Activated T-cell treated with anti-CD3 and anti-CD28 coated beads for 24 hours (primary cell): ENCODE data around the gene RELN.

Source experiments
- DNase-seq: peaks from one replicate; pipeline ENCODE4 v3.0.0-alpha.2; 2020; ENCODE audit warnings: low read depth

Gene RELN

DNA sequence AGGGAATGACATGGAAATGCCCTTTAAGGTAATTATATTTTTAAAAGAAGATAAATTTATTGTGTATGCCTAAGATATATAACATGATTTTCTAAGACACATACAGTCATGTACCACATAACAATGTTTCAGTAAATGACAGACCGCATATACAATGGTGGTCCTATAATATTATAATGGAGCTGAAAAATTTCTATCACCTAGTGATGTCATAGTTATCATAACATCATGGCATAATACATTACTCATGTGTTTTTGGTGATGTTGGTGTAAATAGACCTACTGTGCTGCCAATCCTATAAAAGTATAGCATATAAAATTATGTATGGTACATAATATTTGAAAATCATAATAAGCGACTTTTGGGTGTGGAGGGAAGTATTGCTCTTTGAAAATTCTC is 306.1 kb downstream of the RELN start:
- no peak for DNase-seq

DNA sequence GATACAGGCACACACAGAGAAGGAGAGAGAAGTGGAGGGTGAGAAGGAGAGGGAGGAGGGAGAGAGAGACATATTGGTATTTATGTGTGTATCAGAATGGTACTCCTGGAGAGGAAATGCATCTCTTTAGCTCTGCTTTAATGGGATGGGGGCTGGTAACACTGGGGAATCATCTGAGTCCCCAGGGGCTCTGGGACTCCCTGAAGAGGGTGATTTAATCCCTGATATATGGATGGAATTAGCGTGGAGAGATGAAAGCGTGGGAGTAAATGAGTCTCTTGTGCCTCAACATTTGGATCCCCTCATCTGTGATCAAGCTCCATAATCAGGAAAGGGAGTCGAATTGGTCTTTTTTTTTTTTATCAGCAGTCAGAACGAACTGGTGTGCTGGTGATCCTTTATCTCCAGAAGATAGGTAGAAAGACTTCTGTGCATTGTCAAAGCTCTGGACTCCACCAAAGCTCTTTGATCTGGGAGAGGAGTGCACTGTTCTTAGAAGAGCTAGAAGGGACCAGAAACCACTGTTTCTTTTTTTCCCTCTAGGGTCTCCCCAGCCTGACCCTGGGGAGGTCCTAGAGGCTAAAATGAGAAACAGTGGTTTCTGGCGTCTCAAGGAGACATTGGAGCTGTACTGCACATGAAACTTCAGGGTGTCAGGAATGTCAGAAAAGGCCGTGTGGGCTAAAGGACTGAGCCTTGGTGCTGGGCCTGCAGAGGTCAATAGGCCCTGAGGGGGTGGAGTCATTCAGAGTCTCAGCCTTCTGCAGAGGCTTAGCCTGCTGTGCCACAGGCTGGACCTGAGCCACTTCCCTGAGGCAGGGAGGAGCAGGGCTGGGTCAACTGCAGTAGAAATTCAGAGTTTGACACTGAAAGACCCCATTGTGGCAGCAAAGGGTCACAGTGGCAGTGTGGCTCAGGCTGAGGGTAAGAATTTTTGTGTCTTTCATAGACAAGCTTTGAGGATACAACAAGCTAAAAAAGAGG is 309.0 kb downstream of the RELN start:
- DNase-seq = no peak

DNA sequence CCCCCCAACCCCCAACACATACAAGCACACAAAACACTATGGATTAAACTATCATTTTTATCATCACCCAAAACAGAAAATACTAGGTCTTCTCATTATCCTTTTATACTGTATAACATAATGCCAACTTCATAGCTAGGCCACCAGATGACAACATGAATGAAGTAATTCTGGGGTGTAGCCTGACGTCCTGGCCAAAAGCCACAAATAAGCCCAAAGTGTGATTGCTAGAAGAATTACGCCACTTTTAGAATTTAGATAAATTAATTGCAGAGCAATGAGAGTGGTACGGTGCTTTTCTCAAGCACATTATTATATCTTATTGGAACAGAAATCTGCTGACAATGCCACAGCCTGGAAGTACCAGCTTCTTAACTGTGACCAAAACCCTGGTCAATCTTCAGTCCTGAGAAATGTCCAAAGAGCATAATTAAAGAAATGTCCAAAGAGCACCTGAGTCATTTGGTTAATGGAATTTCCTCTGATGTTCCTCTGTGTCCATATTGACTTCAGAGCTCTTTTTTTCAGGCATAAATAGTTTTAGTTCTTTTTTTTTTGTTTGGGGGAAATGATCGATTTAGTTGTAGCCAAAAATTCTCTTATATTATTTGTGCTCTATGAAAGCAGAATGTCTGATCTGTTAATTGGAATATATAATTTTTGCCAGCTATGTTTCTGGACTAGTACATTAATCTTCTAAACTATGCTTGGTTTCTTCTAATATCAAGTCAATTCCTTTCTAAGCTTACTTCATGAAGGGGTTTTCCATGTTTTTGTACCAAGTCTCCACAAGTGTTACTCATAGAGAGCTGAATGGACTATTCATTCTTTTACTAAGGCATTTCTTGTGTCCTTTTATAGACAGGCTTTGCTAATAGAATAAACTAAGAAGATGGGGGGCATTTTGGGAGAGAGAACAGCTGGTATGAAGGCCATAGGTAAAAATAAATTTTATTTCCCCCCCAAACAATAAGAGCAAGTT is 310.0 kb downstream of the RELN start:
- no peak for DNase-seq

DNA sequence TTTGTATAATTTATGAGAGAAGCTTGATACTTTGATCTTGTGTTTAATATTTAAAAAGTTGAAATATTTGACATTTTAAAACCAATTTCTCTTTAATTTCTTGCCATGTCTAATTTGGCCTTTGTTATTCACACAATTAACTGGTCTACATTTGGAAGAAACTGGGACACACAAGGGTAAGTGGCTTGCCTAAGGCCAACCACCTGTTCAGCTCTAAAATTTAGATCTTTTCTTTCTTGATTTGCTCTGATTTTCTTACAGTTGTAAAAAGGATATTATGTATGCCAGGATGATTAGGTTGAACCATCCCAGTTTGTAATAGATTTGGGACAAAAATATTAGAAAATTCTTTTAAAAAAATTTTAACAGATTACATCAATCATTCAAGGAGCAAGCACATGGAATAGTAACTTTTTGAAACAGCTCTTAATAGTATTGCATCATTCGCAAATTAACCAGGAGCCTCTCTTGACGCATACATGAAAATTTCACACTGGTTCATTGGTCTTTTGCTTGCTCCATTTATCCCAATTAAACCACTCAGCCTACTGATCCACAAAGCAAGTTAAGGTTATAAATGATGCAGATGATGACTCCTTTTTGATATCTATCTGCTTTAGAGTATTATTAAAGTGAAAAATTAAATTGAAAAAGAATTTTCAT is 321.0 kb downstream of the RELN start:
- no peak for DNase-seq

DNA sequence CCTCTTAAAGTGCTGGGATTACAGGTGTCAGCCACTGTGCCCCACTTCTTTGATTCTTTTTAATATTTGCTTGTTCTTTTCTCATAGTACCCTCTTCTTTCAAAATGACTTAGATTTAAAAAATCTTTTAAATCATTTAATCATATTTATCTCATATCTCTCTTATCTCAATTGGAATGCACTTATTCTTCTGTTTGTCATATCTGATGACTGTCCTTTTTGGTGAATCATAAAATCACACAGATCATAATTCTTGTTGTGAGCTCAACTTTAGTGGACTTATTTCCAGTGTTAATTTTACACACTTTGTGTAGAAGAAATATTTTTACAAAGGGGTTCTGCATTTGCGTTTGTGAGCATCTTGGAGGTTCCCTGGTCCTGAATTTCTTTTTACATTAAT is 323.1 kb downstream of the RELN start:
- DNase-seq = no peak

DNA sequence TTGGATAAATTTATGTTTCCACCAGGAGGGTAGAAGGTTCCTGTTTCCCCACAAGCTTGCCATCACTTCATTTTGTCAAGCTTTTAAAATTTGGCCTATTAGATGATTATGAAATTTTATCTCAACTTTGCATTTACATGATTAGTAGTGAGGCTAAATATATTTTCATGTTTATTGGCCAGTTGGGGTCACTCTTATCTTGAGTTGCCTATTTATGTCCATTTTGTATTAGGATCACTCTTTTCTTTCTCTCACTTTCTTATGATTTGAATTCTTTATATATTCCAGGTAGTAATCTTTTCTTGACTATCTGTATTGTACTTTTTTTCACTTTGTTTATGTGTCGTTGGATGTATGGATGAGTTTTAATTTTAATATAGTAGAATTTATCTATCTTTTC is 324.9 kb downstream of the RELN start:
- DNase-seq = no peak

DNA sequence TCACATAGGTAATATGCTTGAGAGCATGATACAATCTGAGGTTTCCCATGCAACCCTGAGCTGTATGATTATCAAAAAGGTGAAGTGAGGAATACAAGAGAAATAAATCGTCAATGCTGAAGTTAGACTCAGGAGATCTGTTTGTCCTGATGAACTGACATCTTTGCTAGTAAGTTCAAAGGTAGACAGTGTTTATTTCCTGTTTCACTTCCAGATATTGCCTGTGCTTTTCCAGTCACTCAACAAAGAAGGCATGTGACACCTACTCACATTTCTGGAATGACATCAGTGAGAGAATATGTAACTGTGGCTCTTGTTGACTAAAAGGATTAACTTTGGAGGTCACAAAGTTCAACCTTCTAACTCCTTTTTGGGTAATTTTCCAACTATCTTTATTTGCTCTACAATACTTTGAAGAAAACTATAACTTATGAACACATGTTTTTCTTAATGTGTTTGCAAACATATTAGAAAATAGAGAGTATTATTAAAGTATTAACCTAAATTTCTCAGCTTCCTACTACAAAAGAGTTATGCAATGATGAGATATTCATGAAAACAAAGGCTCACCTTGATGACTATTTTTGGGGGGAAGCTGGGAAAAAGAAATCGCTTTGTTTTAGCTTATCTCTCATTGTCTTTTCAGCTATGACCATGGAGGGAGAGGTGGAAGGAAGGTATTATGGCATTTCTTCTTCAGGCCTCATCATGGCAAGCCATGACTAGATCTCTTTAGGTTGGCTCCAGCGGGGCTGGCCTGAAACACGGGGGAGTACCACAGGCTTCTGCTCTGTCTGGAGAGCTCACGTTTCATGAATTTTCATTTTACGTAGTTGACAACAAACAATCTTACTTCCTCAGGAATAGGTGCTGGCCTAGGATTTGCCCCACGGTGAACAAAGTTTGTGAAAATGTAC is 328.7 kb downstream of the RELN start:
- no peak for DNase-seq

DNA sequence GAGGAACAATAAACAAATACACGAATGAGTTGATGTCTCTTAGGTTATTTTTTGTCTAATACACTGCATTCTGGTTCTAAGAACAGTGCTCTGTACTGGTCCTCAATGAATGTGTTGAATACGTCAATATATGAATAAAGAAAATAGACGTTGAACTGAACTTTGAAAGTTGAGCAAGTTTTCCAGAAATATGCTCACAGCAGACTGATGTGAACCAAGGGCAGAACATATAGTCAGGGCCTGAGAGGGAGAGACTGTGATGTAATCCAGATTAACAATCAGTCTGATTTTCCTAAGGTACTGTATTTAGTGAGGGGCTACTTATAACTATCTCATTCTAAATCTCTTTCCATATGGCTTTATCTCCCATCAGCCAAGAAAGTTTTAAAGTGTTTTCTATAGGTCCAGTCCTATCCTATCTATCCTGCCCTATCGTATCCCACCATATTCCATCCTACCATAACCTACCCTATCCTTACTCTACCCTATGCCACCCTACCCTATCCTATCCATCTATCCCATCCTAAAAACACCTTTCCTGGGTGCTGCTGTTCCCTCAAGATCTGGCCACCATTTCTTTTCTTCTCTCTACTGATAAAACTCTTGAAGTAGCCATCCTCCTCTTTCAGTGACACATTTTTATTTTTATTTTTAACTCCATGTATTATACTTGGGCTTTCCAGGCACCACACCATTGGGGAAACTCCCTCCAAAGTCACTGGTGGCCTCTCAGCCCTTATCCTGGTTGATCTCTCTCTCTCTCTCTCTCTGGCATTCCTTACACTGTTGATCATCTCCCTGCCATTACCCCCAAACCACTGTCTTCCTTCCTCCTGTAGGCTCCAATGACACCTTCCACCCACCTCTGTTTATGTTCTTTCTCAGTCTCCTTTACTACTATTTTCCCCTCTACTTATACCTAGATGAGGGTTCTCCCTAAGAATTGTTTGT is 331.1 kb downstream of the RELN start:
- DNase-seq = no peak

DNA sequence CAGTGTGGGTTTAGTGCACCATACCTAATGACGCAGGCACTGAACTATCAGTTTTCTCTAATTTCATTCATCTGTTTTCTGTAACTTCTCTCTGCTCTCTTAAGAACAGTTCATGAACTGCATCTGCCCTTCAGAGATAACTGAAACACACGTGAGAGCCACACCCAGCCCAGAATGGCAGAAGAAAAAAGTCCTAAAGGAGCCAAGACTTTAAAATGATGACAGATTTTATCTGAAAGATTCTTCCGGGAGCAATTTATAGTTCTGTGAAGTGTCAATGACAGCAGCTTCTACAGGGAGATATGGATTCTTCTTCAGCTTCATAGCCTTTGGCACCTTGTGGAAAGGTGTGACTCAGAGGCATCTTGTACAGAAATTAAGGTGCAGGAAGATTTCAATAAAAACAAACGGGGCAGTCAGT is 332.0 kb downstream of the RELN start:
- no peak for DNase-seq

DNA sequence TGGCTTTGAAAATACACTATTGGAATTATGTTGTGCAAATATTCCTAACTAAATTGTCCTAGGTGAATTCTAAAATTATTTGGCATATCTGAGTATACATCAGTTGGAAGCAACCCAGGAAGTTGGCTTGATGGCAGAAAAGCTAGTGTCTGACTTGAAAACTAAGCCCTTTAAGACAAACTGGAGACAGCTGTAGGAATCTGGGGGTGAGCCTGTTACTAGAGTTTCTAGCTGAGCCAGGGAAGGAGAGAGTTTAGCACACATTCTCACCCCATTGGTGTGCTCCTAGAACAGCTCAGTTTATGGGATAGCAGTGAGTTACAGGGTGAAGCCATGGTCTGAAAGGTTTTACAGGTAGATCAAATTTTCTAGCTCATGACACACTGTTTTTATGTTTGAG is 333.2 kb downstream of the RELN start:
- no peak for DNase-seq

DNA sequence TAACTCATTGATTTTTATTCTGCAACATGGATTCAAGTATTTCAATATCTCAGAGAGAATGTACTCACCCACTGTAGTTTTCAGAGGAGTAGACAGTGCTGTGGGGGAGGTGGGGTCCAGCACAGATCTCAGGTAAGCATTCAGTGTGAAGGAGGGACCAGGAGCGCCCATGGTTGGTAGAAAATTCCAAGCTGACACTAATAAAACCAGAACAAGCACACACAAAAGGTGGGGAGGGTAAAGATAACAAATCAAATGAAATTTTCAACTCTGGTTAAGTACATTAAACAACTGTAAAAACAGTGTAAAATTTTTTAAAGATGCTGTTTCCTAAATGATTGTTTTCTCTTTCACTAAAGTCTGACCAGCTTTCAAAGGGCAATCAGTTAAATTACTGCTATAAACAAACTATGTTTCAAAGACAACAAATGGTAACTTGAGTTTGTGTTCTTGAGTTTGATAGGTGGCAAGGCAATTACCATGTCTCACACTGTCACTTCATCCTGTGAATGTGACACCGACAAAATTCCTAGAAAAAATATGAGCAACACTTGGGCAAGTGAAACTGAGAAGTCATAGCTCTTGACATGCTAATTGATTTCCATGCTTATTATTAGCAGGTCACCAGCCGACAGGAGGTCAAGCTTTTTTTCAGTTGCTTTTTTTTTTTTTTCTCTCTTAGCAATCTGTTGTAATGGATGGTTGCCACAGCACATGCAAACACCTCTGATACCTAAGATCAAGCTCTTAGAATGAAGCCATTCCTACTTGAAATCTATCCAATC is 337.7 kb downstream of the RELN start:
- DNase-seq = no peak

DNA sequence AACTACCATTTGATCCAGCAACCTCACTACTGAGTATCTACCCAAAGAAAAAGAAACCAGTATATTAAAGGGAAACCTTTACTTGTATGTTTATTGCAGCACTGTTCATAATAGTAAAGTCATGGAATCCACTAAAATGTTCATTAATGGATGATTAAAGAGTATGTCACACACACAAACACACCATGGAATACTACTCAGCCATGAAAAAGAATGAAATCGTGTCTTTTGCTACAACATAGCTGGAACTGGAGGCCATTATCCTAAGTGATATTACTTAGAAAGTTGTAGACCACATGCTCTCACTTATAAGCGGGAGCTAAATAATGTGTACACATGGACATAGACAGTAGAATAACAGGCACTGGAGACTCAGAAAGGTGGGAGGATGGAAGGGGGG is 340.4 kb downstream of the RELN start:
- no peak for DNase-seq

DNA sequence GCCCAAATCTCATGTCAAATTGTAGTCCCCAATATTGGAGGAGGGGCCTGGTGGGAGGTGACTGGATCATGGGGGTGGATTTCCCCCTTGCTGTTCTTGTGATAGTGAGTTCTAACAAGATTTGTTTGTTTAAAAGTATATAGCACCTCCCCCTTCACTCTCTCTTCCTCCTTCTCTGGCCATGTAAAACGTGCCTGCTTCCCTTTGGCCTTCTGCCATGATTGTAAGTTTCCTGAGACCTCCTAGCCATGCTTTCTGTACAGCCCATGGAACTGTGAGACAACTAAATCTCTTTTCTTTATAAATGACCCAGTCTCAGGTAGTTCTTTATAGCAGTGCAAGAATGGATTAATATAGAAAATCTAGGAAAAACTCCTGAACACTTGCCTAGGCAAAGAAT is 341.3 kb downstream of the RELN start:
- no peak for DNase-seq

DNA sequence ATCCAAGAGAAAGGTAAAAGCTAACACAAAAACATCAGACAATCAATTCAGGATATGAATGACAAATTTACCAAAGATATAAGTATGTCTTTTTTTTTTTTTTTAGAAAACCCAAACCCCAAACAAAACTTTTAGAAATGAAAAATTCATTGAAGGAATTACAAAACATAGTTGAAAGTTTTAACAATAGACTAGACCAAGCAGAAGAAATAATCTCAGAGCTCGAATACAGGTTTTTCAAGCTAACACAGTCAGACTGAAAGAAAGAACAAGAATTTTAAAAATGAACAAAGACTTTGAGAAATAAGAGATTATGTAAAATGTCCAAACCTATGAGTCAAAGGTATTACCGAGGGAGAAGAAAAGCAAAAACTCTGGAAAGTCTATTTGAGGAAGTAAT is 345.1 kb downstream of the RELN start:
- no peak for DNase-seq

DNA sequence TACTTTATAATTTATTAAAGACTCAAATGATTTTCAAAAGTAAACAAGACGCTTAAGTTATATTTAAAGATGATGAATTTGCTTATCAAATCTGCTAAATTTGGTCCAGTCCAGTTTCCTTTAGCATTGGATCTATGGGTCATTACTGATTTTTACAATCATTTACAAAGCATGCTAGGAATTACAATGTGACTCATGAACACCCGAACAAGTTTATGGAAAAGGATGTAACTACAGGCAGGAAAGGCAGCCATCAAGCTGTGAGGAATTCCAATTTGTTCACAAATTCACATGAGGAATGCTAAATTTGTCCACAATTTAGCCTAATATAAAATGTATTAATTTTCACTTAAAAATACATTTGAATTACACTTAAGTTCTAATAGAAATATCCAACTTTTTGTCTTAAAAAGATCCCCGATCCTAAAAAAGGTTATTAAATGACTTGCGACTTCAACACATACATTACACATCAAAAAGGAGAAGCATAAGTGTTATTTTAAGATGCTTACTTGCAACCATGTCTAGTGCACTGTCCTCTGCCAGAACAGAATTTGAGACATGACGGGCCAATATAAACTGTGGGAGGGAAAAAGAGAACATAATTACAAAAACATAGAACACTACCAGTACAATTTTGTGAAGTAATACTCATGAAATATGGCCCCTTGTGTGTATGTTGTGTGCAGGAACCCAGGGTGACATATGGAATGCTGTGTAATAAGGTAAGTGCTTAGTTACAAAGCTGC is 349.3 kb downstream of the RELN start:
- no peak for DNase-seq

DNA sequence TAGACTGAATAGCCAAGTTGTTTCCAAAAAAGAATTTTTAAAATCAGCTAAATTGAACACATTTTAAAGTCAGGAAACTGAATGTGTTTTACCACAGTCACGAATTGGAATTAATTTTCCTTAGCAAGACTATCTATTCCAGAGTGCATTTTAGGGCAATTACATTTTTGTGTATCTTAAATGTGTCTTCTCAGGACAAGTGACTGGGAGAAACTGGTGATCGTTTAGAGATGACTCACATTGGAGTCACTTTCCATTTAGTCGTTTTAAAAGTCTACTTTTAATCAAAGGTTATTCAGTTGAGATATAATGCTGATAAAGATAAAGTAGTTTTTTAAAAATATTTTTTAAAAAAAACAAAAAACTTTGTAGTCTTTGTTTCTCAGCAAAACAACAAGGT is 351.7 kb downstream of the RELN start:
- no peak for DNase-seq

DNA sequence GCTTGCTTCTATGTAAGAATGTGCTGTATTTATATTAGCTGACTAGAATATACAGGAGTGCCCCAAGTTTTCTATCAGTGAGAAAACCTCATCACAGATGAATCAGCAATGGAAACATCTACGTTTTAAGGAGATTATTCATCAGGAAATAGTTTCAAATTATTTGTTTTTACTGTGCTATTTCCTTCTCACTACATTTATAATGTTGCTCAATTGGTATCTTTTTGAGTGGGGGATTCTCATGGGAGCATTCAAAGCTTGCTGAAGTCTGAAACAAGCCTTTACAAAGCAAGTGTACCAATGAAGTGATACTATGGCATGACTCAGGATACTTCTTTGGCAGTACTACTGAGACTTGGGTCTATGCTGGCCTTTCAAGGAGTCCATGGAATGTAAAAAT is 352.4 kb downstream of the RELN start:
- DNase-seq = no peak

DNA sequence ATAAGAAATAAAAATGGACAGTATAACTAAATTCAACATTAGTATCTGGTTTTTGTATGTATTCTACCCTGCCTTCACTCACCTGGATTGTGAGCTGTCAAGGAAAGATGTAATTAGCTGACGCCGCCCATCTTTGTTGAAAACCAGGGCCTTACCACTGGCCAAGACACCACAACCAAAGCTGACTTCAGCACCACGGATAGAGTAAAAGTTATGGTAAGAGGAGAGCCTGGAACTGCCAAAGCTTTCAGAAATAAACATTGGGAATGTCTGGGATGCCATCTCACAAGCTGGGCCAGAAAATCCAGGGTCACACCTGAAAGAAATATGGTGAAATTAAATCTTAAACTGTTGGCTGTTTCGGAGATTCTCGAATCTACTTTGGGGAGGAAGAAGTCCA is 353.3 kb downstream of the RELN start:
- DNase-seq = no peak
